Head of caudate nucleus (tissue), 42 donors: Measurements from ENCODE around the gene PLEKHG2.
"Not testable (repeated sequence)": the region's sequence is repeated elsewhere in the genome, so short reads cannot be mapped to it uniquely, and the experiment has no call there.

Experiments used
- DNase-seq, 42 donors: peaks; one replicate each; pipeline versions ENCODE4 v3.0.0 to v3.0.0-alpha.2; 2020 to 2021; ENCODE audit warnings: mixed read lengths in 7 of 42
- intact Hi-C: fragments of 100-400 bp; cut with DNase I; formaldehyde crosslinking; loops from one replicate; pipeline ENCODE4 v1.15.0; 2022

Gene PLEKHG2, protein sequence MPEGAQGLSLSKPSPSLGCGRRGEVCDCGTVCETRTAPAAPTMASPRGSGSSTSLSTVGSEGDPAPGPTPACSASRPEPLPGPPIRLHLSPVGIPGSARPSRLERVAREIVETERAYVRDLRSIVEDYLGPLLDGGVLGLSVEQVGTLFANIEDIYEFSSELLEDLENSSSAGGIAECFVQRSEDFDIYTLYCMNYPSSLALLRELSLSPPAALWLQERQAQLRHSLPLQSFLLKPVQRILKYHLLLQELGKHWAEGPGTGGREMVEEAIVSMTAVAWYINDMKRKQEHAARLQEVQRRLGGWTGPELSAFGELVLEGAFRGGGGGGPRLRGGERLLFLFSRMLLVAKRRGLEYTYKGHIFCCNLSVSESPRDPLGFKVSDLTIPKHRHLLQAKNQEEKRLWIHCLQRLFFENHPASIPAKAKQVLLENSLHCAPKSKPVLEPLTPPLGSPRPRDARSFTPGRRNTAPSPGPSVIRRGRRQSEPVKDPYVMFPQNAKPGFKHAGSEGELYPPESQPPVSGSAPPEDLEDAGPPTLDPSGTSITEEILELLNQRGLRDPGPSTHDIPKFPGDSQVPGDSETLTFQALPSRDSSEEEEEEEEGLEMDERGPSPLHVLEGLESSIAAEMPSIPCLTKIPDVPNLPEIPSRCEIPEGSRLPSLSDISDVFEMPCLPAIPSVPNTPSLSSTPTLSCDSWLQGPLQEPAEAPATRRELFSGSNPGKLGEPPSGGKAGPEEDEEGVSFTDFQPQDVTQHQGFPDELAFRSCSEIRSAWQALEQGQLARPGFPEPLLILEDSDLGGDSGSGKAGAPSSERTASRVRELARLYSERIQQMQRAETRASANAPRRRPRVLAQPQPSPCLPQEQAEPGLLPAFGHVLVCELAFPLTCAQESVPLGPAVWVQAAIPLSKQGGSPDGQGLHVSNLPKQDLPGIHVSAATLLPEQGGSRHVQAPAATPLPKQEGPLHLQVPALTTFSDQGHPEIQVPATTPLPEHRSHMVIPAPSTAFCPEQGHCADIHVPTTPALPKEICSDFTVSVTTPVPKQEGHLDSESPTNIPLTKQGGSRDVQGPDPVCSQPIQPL (N-terminal part only)

GRCh38 chr19:39412100-39412866, at the start of gene PLEKHG2:
Gene PLEKHG2, plus strand, starts transcription at chr19:39412669. Its CDS starts 1,418 bp downstream, at chr19:39414087.
- DNase-seq: peak; percentile 83 to 98 (median 94)
- intact Hi-C loops: no loop called here

DNA sequence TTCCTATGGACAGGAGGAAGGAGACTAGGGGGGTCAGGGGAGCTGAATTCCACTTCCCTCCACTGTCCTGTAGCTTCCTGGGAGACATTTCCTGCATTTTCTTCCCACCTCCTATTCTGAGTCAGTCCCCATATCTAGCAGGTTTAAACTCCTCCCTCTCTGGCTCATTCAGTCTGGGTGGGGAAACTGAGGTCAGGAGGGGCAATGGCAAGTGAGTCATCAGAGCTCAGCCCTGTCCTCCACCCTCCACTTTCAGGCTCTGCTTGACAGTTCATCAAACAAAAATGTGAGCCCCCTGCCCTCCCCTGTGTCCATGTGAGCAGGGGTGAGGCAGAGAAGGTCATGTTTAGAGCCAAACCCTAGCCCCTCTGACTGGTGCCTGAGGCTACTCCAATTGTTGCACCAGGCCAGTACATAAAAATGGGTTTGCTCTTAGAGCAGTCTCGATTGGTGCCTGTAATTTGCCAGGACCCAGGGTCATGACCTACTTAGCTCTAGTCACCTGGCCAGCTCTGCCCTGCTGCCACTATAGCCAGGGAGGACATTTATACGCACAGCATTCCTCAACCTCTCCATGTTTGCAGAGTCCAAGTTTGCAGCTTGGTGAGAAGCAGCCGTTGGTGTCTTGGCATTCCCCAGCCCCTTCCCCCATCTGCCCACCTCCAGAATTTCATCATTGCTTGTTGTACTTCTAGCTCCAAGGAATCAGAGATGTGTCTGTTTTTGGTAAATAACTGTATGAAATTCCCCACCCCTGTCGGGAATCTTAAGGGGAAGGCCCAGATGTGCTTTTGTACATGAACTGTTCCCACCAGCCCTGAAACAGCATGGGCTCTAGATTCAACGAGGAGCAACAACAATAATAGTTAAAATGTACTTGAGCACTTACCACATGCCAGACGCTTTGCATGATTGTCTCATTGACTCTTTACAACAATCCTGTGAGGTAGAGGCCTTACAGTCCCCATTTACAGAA, 49.5 kb upstream of the PLEKHG2 start:
- no peak for DNase-seq

GRCh38 chr19:39363901-39364457, 48.5 kb upstream of the PLEKHG2 start:
- intact Hi-C loops: no loop called here
- peak; percentile 31 to 95 (median 82) for DNase-seq

More for the DNA sequence above, 49.5 kb upstream of the PLEKHG2 start:
- intact Hi-C loops: no loop called here

DNA sequence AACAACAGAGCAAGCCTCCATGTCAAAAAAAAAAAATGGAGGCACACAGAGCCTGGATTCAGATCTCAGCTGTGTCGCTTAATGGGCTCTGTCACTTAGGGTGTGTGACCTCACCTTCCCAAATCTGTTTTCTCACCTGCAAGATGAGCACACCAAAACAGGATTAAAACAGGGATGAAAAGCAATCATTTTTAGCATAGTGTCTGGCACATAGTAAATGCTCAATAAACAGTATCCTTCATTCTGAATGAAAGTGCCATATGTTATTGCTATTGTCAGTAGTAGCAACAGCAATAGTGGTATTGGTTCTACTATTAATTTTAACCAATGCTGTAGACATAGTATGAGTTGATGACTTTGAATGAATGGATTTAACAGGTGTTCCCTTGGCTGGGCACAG, 46.9 kb upstream of the PLEKHG2 start:
- intact Hi-C loops: no loop called here
- no peak for DNase-seq

DNA sequence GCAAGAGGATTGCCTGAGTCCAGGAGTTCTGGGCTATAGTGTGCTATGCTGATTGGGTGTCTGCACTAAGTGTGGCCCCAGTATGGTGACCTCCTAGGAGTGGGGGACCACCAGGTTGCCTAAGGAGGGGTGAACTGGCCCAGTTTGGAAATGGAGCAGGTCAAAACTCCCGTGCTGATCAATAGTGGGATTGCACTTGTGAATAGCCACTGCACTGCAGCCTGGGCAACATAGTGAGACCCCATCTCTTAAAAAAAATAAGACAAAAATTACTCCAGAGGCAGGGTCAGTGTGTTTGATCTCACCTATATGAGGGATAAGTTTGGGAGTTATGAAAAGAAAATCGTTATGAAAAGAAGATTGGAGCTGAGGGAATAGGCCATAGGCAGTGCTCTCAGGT, 43.3 kb upstream of the PLEKHG2 start:
- DNase-seq: no peak
- intact Hi-C loops: no loop called here

GRCh38 chr19:39370735-39371134, 41.7 kb upstream of the PLEKHG2 start:
- no peak for DNase-seq
- intact Hi-C loops: no loop called here

DNA sequence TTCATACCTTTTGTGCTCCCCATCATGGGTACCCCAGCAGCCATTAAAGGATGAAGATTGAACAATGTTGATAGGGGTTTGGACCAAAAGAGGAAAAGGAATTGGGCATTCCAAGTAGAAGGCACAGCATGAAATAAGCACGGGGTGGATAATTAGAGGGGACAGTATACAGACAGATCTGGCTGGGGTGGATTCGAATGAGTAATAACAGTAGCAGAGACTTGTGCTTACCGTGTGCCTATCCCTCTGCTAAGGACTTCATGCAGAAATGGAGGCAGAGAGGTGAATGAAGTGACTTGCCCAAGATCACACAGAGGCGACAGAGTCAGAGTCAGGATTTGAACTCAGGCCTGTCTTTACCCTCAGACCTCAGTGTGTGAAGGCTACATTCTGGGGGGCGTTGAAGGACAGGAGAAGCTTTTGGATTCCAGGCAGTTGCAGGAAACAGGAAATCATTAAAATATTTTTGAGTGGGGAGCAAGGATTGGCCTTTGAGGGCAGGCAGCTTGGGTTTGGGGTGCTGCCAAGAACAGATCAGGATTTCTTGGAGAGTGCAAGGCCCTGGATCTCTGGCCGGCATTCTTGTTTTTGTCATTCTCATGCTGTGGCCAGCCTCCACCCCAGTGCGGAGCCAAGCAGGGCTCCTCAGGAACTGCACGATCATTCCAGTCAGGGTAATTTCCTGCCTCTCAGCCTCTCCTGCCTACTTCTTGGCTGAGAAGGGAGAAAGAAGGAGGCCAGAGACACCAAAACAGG, 40.2 kb upstream of the PLEKHG2 start:
- DNase-seq: peak in 36 of 42 donors; percentile 16 to 85 (median 56)
- intact Hi-C loops: no loop called here

DNA sequence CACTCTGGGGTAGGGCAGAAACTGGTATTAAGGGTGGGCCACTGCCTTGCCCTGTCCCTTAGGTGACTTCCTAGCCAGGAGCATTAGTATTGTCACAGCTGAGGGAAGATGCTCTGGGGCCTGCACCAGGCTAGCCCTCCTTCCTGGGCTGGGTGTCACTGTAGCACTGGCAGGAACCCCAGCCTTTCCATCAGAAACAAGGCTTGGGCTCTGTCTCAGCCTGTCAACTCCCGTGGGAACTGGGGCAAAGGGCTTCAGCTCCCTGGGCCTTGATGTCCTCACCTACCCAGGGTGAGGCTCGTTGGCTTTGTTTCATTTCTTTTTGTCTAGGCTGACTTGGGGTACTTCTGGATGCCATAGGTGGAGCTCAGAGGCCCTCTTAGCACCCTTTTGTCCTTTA, 39.5 kb upstream of the PLEKHG2 start:
- DNase-seq: peak in 4 of 42 donors; percentile 19 to 40 (median 36)
- intact Hi-C loops: no loop called here

- no peak for DNase-seq
- intact Hi-C loops: no loop called here
Measured at GRCh38 chr19:39375929-39376328, 36.5 kb upstream of the PLEKHG2 start.

- DNase-seq: no peak
Measured at GRCh38 chr19:39377373-39378362, 34.8 kb upstream of the PLEKHG2 start.

GRCh38 chr19:39379366-39379765, 33.1 kb upstream of the PLEKHG2 start:
- intact Hi-C loops, DNase-seq: not testable (repeated sequence)

More at GRCh38 chr19:39377373-39378362, 34.8 kb upstream of the PLEKHG2 start:
- intact Hi-C loops: no loop called here

DNA sequence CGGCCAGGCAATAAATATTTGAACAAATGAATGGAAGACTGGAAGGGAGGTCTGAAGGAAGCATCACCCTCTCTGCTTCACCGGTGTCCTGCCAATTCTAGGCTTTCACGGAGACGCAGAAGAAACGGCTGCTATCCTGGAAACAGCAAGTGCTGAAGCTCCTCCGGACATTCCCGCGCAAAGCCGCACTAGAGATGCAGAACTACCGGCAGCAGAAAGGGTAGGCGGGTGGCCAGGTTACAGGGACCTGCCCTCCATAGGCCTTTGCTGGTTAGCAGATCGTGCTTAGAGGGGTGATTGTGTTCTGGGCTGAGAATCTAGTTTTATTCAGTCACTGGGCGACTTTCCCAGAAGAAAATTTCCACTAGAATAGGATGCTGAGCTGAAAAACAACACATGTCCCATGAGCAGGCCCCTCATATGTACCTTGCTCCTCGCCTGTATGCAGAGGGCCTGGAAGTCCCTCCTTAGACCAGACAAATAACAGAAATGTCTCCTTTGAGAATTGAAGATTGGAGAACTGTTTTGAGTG, 32.5 kb upstream of the PLEKHG2 start:
- DNase-seq: peak in 2 of 42 donors; percentile 48 to 49
- intact Hi-C loops: no loop called here

- intact Hi-C loops: no loop called here
- DNase-seq: no peak
Measured at GRCh38 chr19:39380521-39381502, 31.7 kb upstream of the PLEKHG2 start.
